K562 (cell line): ENCODE data around the gene GLB1L2. TPM values are rescaled to one million over a fixed set of nuclear protein-coding genes. Genes with fewer than 3 reads are reported as not detected.

Source experiments
- DPF2 ChIP-seq: fragments of 450-650 bp; IDR thresholded peaks from 2 replicates; pipeline ENCODE4 v1.6.1; 2016
- E2F3 ChIP-seq: fragments of 250-450 bp; sonication (Bioruptor Pico); IDR thresholded peaks from 2 replicates; pipeline ENCODE4 v1.4.0; 2020; ENCODE audit warnings: mild to moderate bottlenecking
- E2F6 ChIP-seq, 2 experiments: IDR thresholded peaks; 2 replicates each; pipeline ENCODE4 v1.6.1; 2011; ENCODE audit warnings: borderline replicate concordance in 1 of 2, control low read depth in 1 of 2, low read depth in 1 of 2, low read length in 1 of 2, mild to moderate bottlenecking in 1 of 2, mixed read lengths in 1 of 2, moderate library complexity in 1 of 2; ENCODE audit not compliant: insufficient read depth in 1 of 2, insufficient read length in 1 of 2, poor library complexity in 1 of 2, severe bottlenecking in 1 of 2; ENCODE audit errors: extremely low read depth in 1 of 2
- HES1 ChIP-seq: fragments of 450-650 bp; IDR thresholded peaks from 2 replicates; pipeline ENCODE4 v1.6.1; 2016; ENCODE audit warnings: low read depth, mild to moderate bottlenecking, moderate library complexity
- ID3 ChIP-seq, 2 experiments: fragments of 250-450 bp in 1 of 2; fragments of 450-650 bp in 1 of 2; sonication (Bioruptor Pico) in 1 of 2; IDR thresholded peaks; 2 replicates each; pipeline versions ENCODE4 v1.6.1 to v1.8.0; 2016 to 2021; ENCODE audit warnings: mild to moderate bottlenecking in 2 of 2, moderate library complexity in 2 of 2, missing compliant biosample characterization in 1 of 2, missing genetic modification characterization in 1 of 2
- JUN ChIP-seq, 2 experiments: sonication (generic) in 1 of 2; formaldehyde crosslinking in 1 of 2; IDR thresholded peaks; 2 replicates each; pipeline versions ENCODE4 v1.6.1 to v1.8.0; 2012 to 2022; ENCODE audit warnings: borderline replicate concordance in 2 of 2, mild to moderate bottlenecking in 2 of 2, improper control_type of control experiment in 1 of 2, low read depth in 1 of 2, low read length in 1 of 2, missing genetic modification reagents in 1 of 2
- KDM1A ChIP-seq, 2 experiments: fragments of 450-650 bp; IDR thresholded peaks; 2 replicates each; pipeline ENCODE4 v1.6.1; 2016; ENCODE audit warnings: mild to moderate bottlenecking in 2 of 2
- NCOR1 ChIP-seq: fragments of 450-650 bp; IDR thresholded peaks from 2 replicates; pipeline ENCODE4 v1.6.1; 2016; ENCODE audit warnings: mild to moderate bottlenecking, moderate library complexity
- RERE ChIP-seq: sonication (generic); formaldehyde crosslinking; IDR thresholded peaks from 2 replicates; pipeline ENCODE4 v1.8.0; 2023; ENCODE audit warnings: missing genetic modification reagents, mild to moderate bottlenecking, borderline replicate concordance
- SMAD3 ChIP-seq: fragments of 450-650 bp; formaldehyde crosslinking; conservative IDR thresholded peaks from 2 replicates; pipeline ENCODE4 v1.4.0; 2020; ENCODE audit warnings: mild to moderate bottlenecking
- SMARCE1 ChIP-seq: fragments of 450-650 bp; IDR thresholded peaks from 2 replicates; pipeline ENCODE4 v1.7.1; 2016; ENCODE audit warnings: mild to moderate bottlenecking
- SRSF9 ChIP-seq: fragments of 200-400 bp; formaldehyde crosslinking; IDR thresholded peaks from 2 replicates; pipeline ENCODE4 v1.6.1; 2017; ENCODE audit warnings: low read depth, low read length, borderline replicate concordance
- TAF7 ChIP-seq: fragments of 450-650 bp; IDR thresholded peaks from 2 replicates; pipeline ENCODE4 v1.6.1; 2016; ENCODE audit warnings: missing genetic modification characterization, missing compliant biosample characterization
- TAF9B ChIP-seq: fragments of 450-650 bp; IDR thresholded peaks from 2 replicates; pipeline ENCODE4 v1.6.1; 2018; ENCODE audit warnings: mild to moderate bottlenecking; ENCODE audit not compliant: partially characterized antibody
- TCF3 ChIP-seq: sonication (generic); formaldehyde crosslinking; IDR thresholded peaks from 2 replicates; pipeline ENCODE4 v1.4.0; 2020; ENCODE audit warnings: mild to moderate bottlenecking, missing genetic modification reagents
- TRIM28 ChIP-seq: fragments of 450-650 bp; IDR thresholded peaks from 2 replicates; pipeline ENCODE4 v1.6.1; 2017
- VEZF1 ChIP-seq: fragments of 200-800 bp; sonication (Bioruptor generic); IDR thresholded peaks from 2 replicates; pipeline ENCODE4 v1.6.1; 2017; ENCODE audit warnings: missing genetic modification characterization, missing compliant biosample characterization
- ZFX ChIP-seq: sonication (generic); formaldehyde crosslinking; IDR thresholded peaks from 2 replicates; pipeline ENCODE4 v1.8.0; 2022; ENCODE audit warnings: mild to moderate bottlenecking, missing genetic modification reagents, moderate library complexity
- ZNF785 ChIP-seq: fragments of 250-450 bp; sonication (Bioruptor Pico); IDR thresholded peaks from 2 replicates; pipeline ENCODE4 v1.4.0; 2020; ENCODE audit warnings: mild to moderate bottlenecking
- polyA plus RNA-seq, 8 experiments: library from polyadenylated mRNA; depleted of rRNA in 4 of 8; stranded (reverse) in 5 of 8; unstranded in 3 of 8; fragments of >200 nt; fragmentation: Nextera tagmentation in 2 of 8; fragmentation: Illumina TruSeq in 1 of 8; extraction: Ambion mirVana in 2 of 8; extraction: Trizol in 1 of 8; gene quantifications; 2 replicates each; pipeline versions ENCODE4 v1.2.1 to v1.2.3, GENCODE V29; 2011 to 2014; ENCODE audit warnings: inconsistent platforms in 1 of 8, missing spikeins in 1 of 8
- total RNA-seq, 7 experiments: library from RNA; depleted of rRNA in 6 of 7; stranded (reverse); fragments of >200 nt in 6 of 7; fragmentation: Illumina TruSeq in 2 of 7; extraction: Trizol in 2 of 7; gene quantifications; 2 replicates each; pipeline versions ENCODE4 v1.2.1 to v1.2.3, GENCODE V29; 2011 to 2021; ENCODE audit warnings: low replicate concordance in 1 of 7

GLB1L2 gene
- total and polyA plus RNA-seq, 9 of the 15 experiments (the other 6 are each of a cell fraction or from before 2014, with no cell fraction given) = 0.84 to 21.4 (median 13.8) TPM

- TF ChIP-seq DPF2 (peak; percentile 57; the same call in 1 of the 2 replicates), TAF7 (no peak), ID3 (CRISPR knock-in tag; IDR thresholded peaks at IDR 0.05) (no peak), ID3 (tag; IDR thresholded peaks at IDR 0.05) (no peak), NCOR1 (peak; percentile 66), VEZF1 (CRISPR knock-in tag) (peak; percentile 28; the same call in 1 of the 2 replicates), E2F6 (IDR thresholded peaks at IDR 0.05; ENCODE audit: borderline replicate concordance in 1 of 2, extremely low read depth in 1 of 2, insufficient read depth in 1 of 2, insufficient read length in 1 of 2, low read depth in 1 of 2, low read length in 1 of 2, poor library complexity in 1 of 2, severe bottlenecking in 1 of 2) (no peak), SMAD3 (CRISPR knock-in tag) (no peak), TCF3 (peak; percentile 73), ZNF785 (CRISPR knock-in tag) (no peak), TRIM28 (no peak), HES1 (no peak), RERE (no peak), TAF9B (no peak), SMARCE1 (peak; percentile 63; the same call in 1 of the 2 replicates), JUN (IDR thresholded peaks at IDR 0.05; ENCODE audit: borderline replicate concordance, low read depth, low read length) (no peak), JUN (CRISPR knock-in tag; IDR thresholded peaks at IDR 0.05; ENCODE audit: borderline replicate concordance) (no peak), SRSF9 (no peak), E2F3 (no peak), KDM1A (IDR thresholded peaks at IDR 0.05) (peak; percentile 62 to 65), ZFX (CRISPR knock-in tag) (0 out of 2 replicates have a peak, but pooled peaks have one; percentile 31)
Measured at GRCh38 chr11:134328433-134328832, 3.4 kb upstream of the GLB1L2 start (continued).
